ENCODE data around the gene CENPU. TPM values are rescaled to one million over a fixed set of nuclear protein-coding genes. Genes with fewer than 3 reads are reported as not detected.

Gene CENPU
- total and polyA plus RNA-seq, 2 of the 13 experiments (the other 11 are each of a cell fraction or from before 2014, with no cell fraction given) = 11.7 to 35.8 TPM

DNA sequence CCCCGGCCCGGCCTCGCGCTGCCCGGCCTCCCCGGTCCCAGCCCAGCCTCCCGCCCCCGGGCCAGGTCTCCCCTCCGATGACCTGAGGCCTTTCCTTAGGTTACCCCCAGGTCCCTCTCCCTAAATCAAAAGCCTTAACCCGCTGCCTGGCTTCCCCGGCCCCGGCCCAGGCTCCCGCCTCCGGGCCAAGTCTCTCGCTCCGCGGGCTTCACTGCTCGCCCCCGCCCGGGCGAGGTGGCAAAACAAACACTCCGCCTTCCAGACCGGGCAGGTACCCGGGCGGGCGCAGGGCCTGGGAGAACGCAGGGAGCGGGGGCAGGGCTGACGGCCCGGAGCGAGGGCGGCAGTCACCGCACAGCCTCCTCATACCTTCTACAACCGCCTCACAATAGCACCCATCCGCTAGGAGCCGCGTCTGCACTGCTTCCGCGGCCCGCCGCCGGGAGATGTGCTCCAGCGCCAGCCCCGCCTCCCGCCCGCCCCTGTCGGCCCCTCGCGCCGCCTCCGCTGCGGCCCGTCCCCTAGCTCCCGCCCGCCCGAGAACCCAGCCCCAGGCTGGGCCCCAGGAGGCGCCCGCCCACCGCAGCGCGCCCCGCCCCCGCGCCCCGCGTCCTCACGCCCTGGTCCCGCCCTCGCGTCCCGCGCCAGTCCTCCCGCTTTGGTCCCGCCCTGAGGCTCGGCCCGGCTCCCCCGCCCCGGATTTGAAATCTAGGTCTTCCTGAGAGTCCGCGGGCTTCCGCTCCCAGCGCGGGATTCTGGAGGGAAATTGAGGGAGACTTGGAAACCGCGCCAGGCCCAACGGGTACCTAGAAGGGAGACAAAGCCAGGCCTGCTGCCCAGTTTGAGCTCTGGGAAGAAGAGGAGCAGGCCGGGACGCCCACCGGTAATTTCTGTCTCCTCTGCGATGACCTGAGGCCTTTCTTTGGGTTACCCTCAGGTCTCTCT is 84.6 kb downstream of the CENPU start, which contains the start of the genes CASP3 and PRIMPOL (continued):
- TF ChIP-seq, protein P1, sequence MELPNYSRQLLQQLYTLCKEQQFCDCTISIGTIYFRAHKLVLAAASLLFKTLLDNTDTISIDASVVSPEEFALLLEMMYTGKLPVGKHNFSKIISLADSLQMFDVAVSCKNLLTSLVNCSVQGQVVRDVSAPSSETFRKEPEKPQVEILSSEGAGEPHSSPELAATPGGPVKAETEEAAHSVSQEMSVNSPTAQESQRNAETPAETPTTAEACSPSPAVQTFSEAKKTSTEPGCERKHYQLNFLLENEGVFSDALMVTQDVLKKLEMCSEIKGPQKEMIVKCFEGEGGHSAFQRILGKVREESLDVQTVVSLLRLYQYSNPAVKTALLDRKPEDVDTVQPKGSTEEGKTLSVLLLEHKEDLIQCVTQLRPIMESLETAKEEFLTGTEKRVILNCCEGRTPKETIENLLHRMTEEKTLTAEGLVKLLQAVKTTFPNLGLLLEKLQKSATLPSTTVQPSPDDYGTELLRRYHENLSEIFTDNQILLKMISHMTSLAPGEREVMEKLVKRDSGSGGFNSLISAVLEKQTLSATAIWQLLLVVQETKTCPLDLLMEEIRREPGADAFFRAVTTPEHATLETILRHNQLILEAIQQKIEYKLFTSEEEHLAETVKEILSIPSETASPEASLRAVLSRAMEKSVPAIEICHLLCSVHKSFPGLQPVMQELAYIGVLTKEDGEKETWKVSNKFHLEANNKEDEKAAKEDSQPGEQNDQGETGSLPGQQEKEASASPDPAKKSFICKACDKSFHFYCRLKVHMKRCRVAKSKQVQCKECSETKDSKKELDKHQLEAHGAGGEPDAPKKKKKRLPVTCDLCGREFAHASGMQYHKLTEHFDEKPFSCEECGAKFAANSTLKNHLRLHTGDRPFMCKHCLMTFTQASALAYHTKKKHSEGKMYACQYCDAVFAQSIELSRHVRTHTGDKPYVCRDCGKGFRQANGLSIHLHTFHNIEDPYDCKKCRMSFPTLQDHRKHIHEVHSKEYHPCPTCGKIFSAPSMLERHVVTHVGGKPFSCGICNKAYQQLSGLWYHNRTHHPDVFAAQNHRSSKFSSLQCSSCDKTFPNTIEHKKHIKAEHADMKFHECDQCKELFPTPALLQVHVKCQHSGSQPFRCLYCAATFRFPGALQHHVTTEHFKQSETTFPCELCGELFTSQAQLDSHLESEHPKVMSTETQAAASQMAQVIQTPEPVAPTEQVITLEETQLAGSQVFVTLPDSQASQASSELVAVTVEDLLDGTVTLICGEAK (IDR thresholded peaks at IDR 0.05) = no peak
- TF ChIP-seq, protein P1 (CRISPR knock-in tag; IDR thresholded peaks at IDR 0.05) = 0 out of 2 replicates have a peak, but pooled peaks have one; percentile 11
- TF ChIP-seq KDM1A (CRISPR knock-in tag; IDR thresholded peaks at IDR 0.05) (no peak), BCL6 (CRISPR knock-in tag; IDR thresholded peaks at IDR 0.05) (peak; percentile 26; the same call in 1 of the 2 replicates), ZNF350 (CRISPR knock-in tag; IDR thresholded peaks at IDR 0.05; ENCODE audit: borderline replicate concordance, low read depth) (0 out of 2 replicates have a peak, but pooled peaks have one; percentile 20), SP140L (CRISPR knock-in tag; IDR thresholded peaks at IDR 0.05; ENCODE audit: borderline replicate concordance) (no peak), RFXANK (CRISPR knock-in tag; IDR thresholded peaks at IDR 0.05) (no peak), SALL2 (CRISPR knock-in tag; IDR thresholded peaks at IDR 0.05) (no peak), MAF1 (CRISPR knock-in tag; IDR thresholded peaks at IDR 0.05; ENCODE audit: borderline replicate concordance) (0 out of 2 replicates have a peak, but pooled peaks have one; percentile 41), SRSF9 (IDR thresholded peaks at IDR 0.05; ENCODE audit: borderline replicate concordance, insufficient read depth, low read depth, low read length, poor library complexity, severe bottlenecking) (no peak), ZNF780A (CRISPR knock-in tag; IDR thresholded peaks at IDR 0.05) (no peak), ZNF367 (CRISPR knock-in tag; IDR thresholded peaks at IDR 0.05; ENCODE audit: borderline replicate concordance) (no peak), ZNF543 (CRISPR knock-in tag; IDR thresholded peaks at IDR 0.05) (peak; percentile 42; the same call in 1 of the 2 replicates), KAT7 (CRISPR knock-in tag; IDR thresholded peaks at IDR 0.05; ENCODE audit: borderline replicate concordance) (peak; percentile 64; the same call in 1 of the 2 replicates), GATA4 (IDR thresholded peaks at IDR 0.05; ENCODE audit: borderline replicate concordance, low read depth) (peak; percentile 38; the same call in 1 of the 2 replicates), ZNF773 (CRISPR knock-in tag; IDR thresholded peaks at IDR 0.05; ENCODE audit: borderline replicate concordance) (peak; percentile 84; the same call in 1 of the 2 replicates), RAD21 (CRISPR knock-in tag; IDR thresholded peaks at IDR 0.05) (peak; percentile 41), MAFK (conservative IDR thresholded peaks at IDR 0.05 in 1 of 2, IDR thresholded peaks at IDR 0.05 in 1 of 2; ENCODE audit: low read length in 2 of 2) (no peak)
- TF ChIP-seq, protein P2, sequence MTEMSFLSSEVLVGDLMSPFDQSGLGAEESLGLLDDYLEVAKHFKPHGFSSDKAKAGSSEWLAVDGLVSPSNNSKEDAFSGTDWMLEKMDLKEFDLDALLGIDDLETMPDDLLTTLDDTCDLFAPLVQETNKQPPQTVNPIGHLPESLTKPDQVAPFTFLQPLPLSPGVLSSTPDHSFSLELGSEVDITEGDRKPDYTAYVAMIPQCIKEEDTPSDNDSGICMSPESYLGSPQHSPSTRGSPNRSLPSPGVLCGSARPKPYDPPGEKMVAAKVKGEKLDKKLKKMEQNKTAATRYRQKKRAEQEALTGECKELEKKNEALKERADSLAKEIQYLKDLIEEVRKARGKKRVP (CRISPR knock-in tag; IDR thresholded peaks at IDR 0.05) = peak in 1 of 2 experiments; percentile 9; a peak in 1 of 4 replicates
